Stimulated activated CD4-positive, alpha-beta T cell treated with anti-CD3 and anti-CD28 coated beads, Interleukin-2, amount 100 ng/mL, for 24 hours (primary cell): Measurements from ENCODE around the gene SLC46A3.
"Not testable (repeated sequence)": the region's sequence is repeated elsewhere in the genome, so short reads cannot be mapped to it uniquely, and the experiment has no call there.

Experiments used
- DNase-seq, 2 donors: peaks; one replicate each; pipeline ENCODE4 v3.0.0-alpha.2; 2020

The SLC46A3 gene

GRCh38 chr13:28729541-28729940 is 10.8 kb upstream of the SLC46A3 start:
- DNase-seq = no peak

- no peak for DNase-seq
These were observed 9.9 kb upstream of the SLC46A3 start for GRCh38 chr13:28728642-28729041.

GRCh38 chr13:28725046-28725610 is 6.4 kb upstream of the SLC46A3 start:
- DNase-seq = no peak

GRCh38 chr13:28723806-28724205 is 5.0 kb upstream of the SLC46A3 start:
- no peak for DNase-seq

GRCh38 chr13:28719227-28720055 is 671 bp upstream of the SLC46A3 start:
- DNase-seq = no peak

- no peak for DNase-seq
These were observed 601 bp downstream of the SLC46A3 start for GRCh38 chr13:28718196-28718542.

- DNase-seq = no peak
These were observed 1.6 kb downstream of the SLC46A3 start for GRCh38 chr13:28717170-28717569.

- no peak for DNase-seq
These were observed 2.3 kb downstream of the SLC46A3 start for GRCh38 chr13:28716511-28716910.

GRCh38 chr13:28714651-28715050 is 4.1 kb downstream of the SLC46A3 start:
- DNase-seq = no peak

- no peak for DNase-seq
These were observed 8.6 kb downstream of the SLC46A3 start for GRCh38 chr13:28710161-28710560.

GRCh38 chr13:28707629-28708427 is 10.9 kb downstream of the SLC46A3 start:
- DNase-seq = no peak

- no peak for DNase-seq
These were observed 13.2 kb downstream of the SLC46A3 start for GRCh38 chr13:28705461-28706083.

GRCh38 chr13:28704919-28705318 is 13.9 kb downstream of the SLC46A3 start:
- no peak for DNase-seq

GRCh38 chr13:28704282-28704681 is 14.5 kb downstream of the SLC46A3 start:
- DNase-seq = no peak

GRCh38 chr13:28699246-28699645 is 19.5 kb downstream of the SLC46A3 start:
- no peak for DNase-seq

GRCh38 chr13:28697441-28697840 is 21.3 kb downstream of the SLC46A3 start:
- DNase-seq = no peak

- DNase-seq = not testable (repeated sequence)
These were observed 24.9 kb downstream of the SLC46A3 start for GRCh38 chr13:28693605-28694491.

- DNase-seq = no peak
These were observed 32.9 kb downstream of the SLC46A3 start for GRCh38 chr13:28685892-28686291.

GRCh38 chr13:28685114-28685513 is 33.7 kb downstream of the SLC46A3 start:
- no peak for DNase-seq

- no peak for DNase-seq
These were observed 34.5 kb downstream of the SLC46A3 start for GRCh38 chr13:28684257-28684656.

- DNase-seq = not testable (repeated sequence)
These were observed 35.6 kb downstream of the SLC46A3 start for GRCh38 chr13:28683169-28683568.

GRCh38 chr13:28680541-28680940 is 38.2 kb downstream of the SLC46A3 start:
- DNase-seq = no peak
